SK-N-SH (cell line): ENCODE measurements around the gene CRYBG3. TPM values are rescaled to one million over a fixed set of nuclear protein-coding genes. Genes with fewer than 3 reads are reported as not detected.

Experiments used
- CTCF ChIA-PET: fragments of 300-600, 350-600 bp; formaldehyde crosslinking; extraction: SDS; loops from one replicate; lab custom pipeline; 2021; lab: Yijun Ruan, JAX
- POLR2A ChIA-PET: fragments of 350-600 bp; sonication (Branson Sonifier 250); formaldehyde crosslinking; extraction: SDS; loops from one replicate; lab custom pipeline; 2020; ENCODE audit warnings: antibody characterized with exemption, inconsistent platforms; lab: Yijun Ruan, JAX
- DNase-seq: peaks from one replicate; pipeline ENCODE4 v3.0.0; 2012
- H2AFZ ChIP-seq: fragments of 200-600 bp; sonication (generic); 2 replicates; pipeline ENCODE4 v1.8.1; 2016; ENCODE audit warnings: antibody characterized with exemption, mild to moderate bottlenecking, low read depth
- H3F3A ChIP-seq: fragments of 200-600 bp; sonication (generic); replicated peaks from 2 replicates; pipeline ENCODE3; 2016; ENCODE audit warnings: antibody characterized with exemption, mild to moderate bottlenecking; ENCODE audit not compliant: insufficient read depth
- H3K27ac ChIP-seq, 2 experiments: fragments of 200-500 bp in 1 of 2; fragments of 200-600 bp in 1 of 2; sonication (Bioruptor generic) in 1 of 2; sonication (generic), shearing (Covaris generic) in 1 of 2; 2 replicates each; pipeline versions ENCODE4 v1.5.1 to v1.6.1; 2014 to 2016; ENCODE audit warnings: low read depth in 2 of 2, inconsistent platforms in 1 of 2, low read length in 1 of 2, mild to moderate bottlenecking in 1 of 2, mixed read lengths in 1 of 2
- H3K27me3 ChIP-seq: fragments of 200-600 bp; sonication (generic), shearing (Covaris generic); 2 replicates; pipeline ENCODE4 v1.6.1; 2016; ENCODE audit warnings: mixed run types; ENCODE audit not compliant: insufficient read depth
- H3K36me3 ChIP-seq, 2 experiments: fragments of 200-500 bp in 1 of 2; fragments of 200-600 bp in 1 of 2; sonication (Bioruptor generic) in 1 of 2; sonication (generic) in 1 of 2; replicated peaks in 1 of 2; 2 replicates each; pipeline versions ENCODE3 to v1.5.1; 2014 to 2016; ENCODE audit warnings: low read length in 1 of 2, mild to moderate bottlenecking in 1 of 2; ENCODE audit not compliant: insufficient read depth in 2 of 2, control insufficient read depth in 1 of 2
- H3K4me1 ChIP-seq, 2 experiments: fragments of 200-500 bp in 1 of 2; fragments of 200-600 bp in 1 of 2; sonication (Bioruptor generic) in 1 of 2; sonication (generic), shearing (Covaris generic) in 1 of 2; 2 replicates each; pipeline versions ENCODE4 v1.5.1 to v1.6.1; 2014 to 2016; ENCODE audit warnings: low read depth in 1 of 2, low read length in 1 of 2, mixed run types in 1 of 2; ENCODE audit not compliant: insufficient read depth in 2 of 2, control insufficient read depth in 1 of 2
- H3K4me2 ChIP-seq: fragments of 200-600 bp; sonication (generic), shearing (Covaris generic); 2 replicates; pipeline ENCODE4 v1.6.1; 2017; ENCODE audit warnings: mixed run types
- H3K4me3 ChIP-seq, 2 experiments: fragments of 200-500 bp in 1 of 2; fragments of 200-600 bp in 1 of 2; sonication (Bioruptor generic) in 1 of 2; sonication (generic), shearing (Covaris generic) in 1 of 2; 2 replicates each; pipeline versions ENCODE4 v1.5.1 to v1.8.1; 2014 to 2016; ENCODE audit warnings: low read depth in 2 of 2, inconsistent platforms in 1 of 2, low read length in 1 of 2, mild to moderate bottlenecking in 1 of 2, mixed read lengths in 1 of 2, moderate library complexity in 1 of 2
- H3K79me2 ChIP-seq: fragments of 200-600 bp; sonication (generic); 2 replicates; pipeline ENCODE4 v1.8.1; 2017; ENCODE audit warnings: mild to moderate bottlenecking; ENCODE audit not compliant: insufficient read depth
- H3K9ac ChIP-seq: fragments of 200-600 bp; sonication (generic); 2 replicates; pipeline ENCODE4 v1.6.1; 2017; ENCODE audit warnings: mixed run types
- H3K9me2 ChIP-seq: fragments of 200-600 bp; sonication (generic); 2 replicates; pipeline ENCODE4 v1.6.1; 2017; ENCODE audit warnings: mixed run types
- H3K9me3 ChIP-seq: fragments of 200-600 bp; sonication (generic); 2 replicates; pipeline ENCODE4 v1.6.1; 2017; ENCODE audit warnings: mixed run types, mild to moderate bottlenecking, moderate library complexity
- H4K20me1 ChIP-seq: fragments of 200-600 bp; sonication (generic); 2 replicates; pipeline ENCODE4 v1.6.1; 2017; ENCODE audit warnings: mild to moderate bottlenecking, mixed run types; ENCODE audit not compliant: insufficient read depth
- CHD2 ChIP-seq: fragments of 150-350 bp; IDR thresholded peaks from 2 replicates; pipeline ENCODE4 v1.6.1; 2018; ENCODE audit warnings: low read length; ENCODE audit not compliant: partially characterized antibody
- EZH2phosphoT487 ChIP-seq: fragments of 200-600 bp; sonication (generic); IDR thresholded peaks from 2 replicates; pipeline ENCODE4 v1.6.1; 2017; ENCODE audit warnings: low read depth, mixed run types, mild to moderate bottlenecking, antibody characterized with exemption, moderate library complexity, borderline replicate concordance
- FOXM1 ChIP-seq: IDR thresholded peaks from 2 replicates; pipeline ENCODE4 v1.4.0; 2012; ENCODE audit warnings: low read depth, mild to moderate bottlenecking
- GABPA ChIP-seq: IDR thresholded peaks from 2 replicates; pipeline ENCODE4 v1.4.0; 2012; ENCODE audit warnings: low read depth, mild to moderate bottlenecking
- JUND ChIP-seq: IDR thresholded peaks from 2 replicates; pipeline ENCODE4 v1.4.0; 2012
- RAD21 ChIP-seq: IDR thresholded peaks from 2 replicates; pipeline ENCODE4 v1.6.1; 2012; ENCODE audit warnings: mild to moderate bottlenecking, low read length
- RCOR1 ChIP-seq: fragments of 150-350 bp; IDR thresholded peaks from 2 replicates; pipeline ENCODE4 v1.6.1; 2017; ENCODE audit warnings: antibody characterized with exemption, low read length
- RFX5 ChIP-seq: IDR thresholded peaks from 2 replicates; pipeline ENCODE4 v1.6.1; 2012; ENCODE audit warnings: mild to moderate bottlenecking, improper control_type of control experiment, low read length
- SIN3A ChIP-seq: IDR thresholded peaks from 2 replicates; pipeline ENCODE4 v1.6.1; 2012; ENCODE audit warnings: low read depth, mild to moderate bottlenecking, low read length, moderate library complexity, borderline replicate concordance
- SMC3 ChIP-seq: IDR thresholded peaks from 2 replicates; pipeline ENCODE4 v1.6.1; 2012; ENCODE audit warnings: low read depth, low read length, improper control_type of control experiment
- TAF1 ChIP-seq: IDR thresholded peaks from 2 replicates; pipeline ENCODE4 v1.6.1; 2012; ENCODE audit warnings: low read depth, mild to moderate bottlenecking, low read length, moderate library complexity, borderline replicate concordance
- TCF12 ChIP-seq: IDR thresholded peaks from 2 replicates; pipeline ENCODE4 v1.4.0; 2012
- YY1 ChIP-seq: IDR thresholded peaks from 2 replicates; pipeline ENCODE4 v1.4.0; 2012; ENCODE audit warnings: low read depth, mild to moderate bottlenecking
- WGBS: methylation state at CpG from one replicate; pipeline ENCODE4 v1.1.6; 2017; ENCODE audit warnings: low lambda C conversion rate; 5-methylcytosine and 5-hydroxymethylcytosine counted together
- polyA plus RNA-seq, 3 experiments: library from polyadenylated mRNA; depleted of rRNA; stranded (reverse); fragments of >200 nt; gene quantifications; 2 replicates each; pipeline ENCODE4 v1.2.3, GENCODE V29; 2012
- TF ChIP-seq, protein P1 (sequence below): fragments of 150-350 bp; IDR thresholded peaks from 2 replicates; pipeline ENCODE4 v1.6.1; 2017; ENCODE audit warnings: antibody characterized with exemption, low read length, low read depth, borderline replicate concordance
- TF ChIP-seq, protein P2 (sequence below): IDR thresholded peaks from 2 replicates; pipeline ENCODE4 v1.6.1; 2012; ENCODE audit warnings: mild to moderate bottlenecking, low read depth, low read length, moderate library complexity
- TF ChIP-seq, protein P3 (sequence below): IDR thresholded peaks from 2 replicates; pipeline ENCODE4 v1.4.0; 2012; ENCODE audit warnings: low read depth, borderline replicate concordance
- TF ChIP-seq, protein P4 (sequence below): fragments of 200-600 bp; sonication (generic); IDR thresholded peaks from 2 replicates; pipeline ENCODE4 v1.6.1; 2017; ENCODE audit warnings: antibody characterized with exemption, mild to moderate bottlenecking, moderate library complexity
- TF ChIP-seq, protein P5 (sequence below): IDR thresholded peaks from 2 replicates; pipeline ENCODE4 v1.4.0; 2012; ENCODE audit warnings: low read depth, borderline replicate concordance
- TF ChIP-seq, protein P6 (sequence below): IDR thresholded peaks from 2 replicates; pipeline ENCODE4; 2012
- TF ChIP-seq, protein P7 (sequence below): IDR thresholded peaks from 2 replicates; pipeline ENCODE4 v1.4.0; 2012; ENCODE audit warnings: low read depth

Gene CRYBG3
- polyA plus RNA-seq, 1 of the 3 experiments (the other 2 are of a cell fraction), result 2.4 TPM

DNA sequence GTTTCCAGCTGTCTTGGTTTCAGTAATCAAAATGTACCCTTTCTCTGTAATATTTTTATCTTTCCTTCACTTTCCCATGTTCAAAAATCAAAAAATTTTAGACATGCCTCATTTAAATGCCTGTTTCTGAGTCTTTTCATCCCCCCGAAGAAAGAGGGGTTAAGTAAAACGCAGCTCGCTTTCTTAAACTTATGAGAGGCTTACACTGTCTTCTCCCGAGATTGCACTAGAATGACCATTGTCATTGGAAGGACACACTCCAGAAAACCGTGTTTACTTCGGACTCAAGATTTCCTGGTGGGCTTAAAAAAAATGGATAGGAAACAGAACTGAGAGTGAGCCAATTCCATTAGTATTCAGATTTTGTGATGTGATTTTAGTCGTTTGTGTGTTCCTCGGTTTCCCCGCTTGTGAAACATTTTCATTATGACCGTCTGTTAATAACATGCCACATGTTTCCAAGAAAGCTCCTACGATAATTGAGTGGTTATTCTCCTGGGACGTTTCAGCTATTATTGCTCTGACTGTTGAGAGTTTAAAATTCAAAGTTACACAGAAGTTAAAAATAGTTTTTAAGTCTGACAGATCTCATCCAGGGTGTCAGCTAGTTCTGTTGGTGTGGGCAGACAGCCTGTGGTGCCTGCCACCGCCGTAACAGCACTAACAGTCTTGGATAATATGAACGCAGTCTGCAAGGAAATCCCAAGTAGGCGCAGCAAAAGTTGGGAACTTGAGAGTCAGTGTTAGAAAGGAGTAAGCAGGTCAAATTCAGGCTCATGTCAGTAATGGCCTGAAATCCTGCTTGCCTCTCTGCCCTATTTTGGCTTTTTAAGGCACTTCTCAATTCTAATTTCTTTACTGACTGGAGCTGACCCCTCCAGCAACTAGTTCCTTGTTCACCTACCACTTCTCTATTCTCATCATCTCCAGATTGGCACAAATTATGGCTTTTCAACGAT, 1.5 kb downstream of the CRYBG3 start:
- H3K79me2 ChIP-seq, result peaks cover 16% of the 10 kb centered on the region
- peak overlapping the region; percentile 83 for H3K9ac ChIP-seq
- peaks cover 5% of the 10 kb centered on the region; the same call in 1 of the 2 replicates for H3K27me3 ChIP-seq
- no peaks in the 10 kb centered on the region for H3K9me3 ChIP-seq
- peaks cover 3% of the 10 kb centered on the region for H3F3A ChIP-seq
- no peaks in the 10 kb centered on the region for H3K9me2 ChIP-seq
- peak overlapping the region; percentile 91 to 93 for H3K4me3 ChIP-seq
- ChIA-PET CTCF (interaction anchor here (0.8 to 5.0 kb wide), 9 partner anchors 10 to 200 kb away, joined by 3 to 34 read pairs (median 4); no protein-coding TSS in a partner anchor), POLR2A (no interaction called here)
- WGBS, result 80% methylated on average over 17 of the region's 17 CpGs
- no peaks in the 10 kb centered on the region for H3K36me3 ChIP-seq
- no peak overlapping the region for H3K27ac ChIP-seq
- no peaks in the 10 kb centered on the region for H4K20me1 ChIP-seq
- peak overlapping the region; percentile 99 for H2AFZ ChIP-seq
- peak overlapping the region; percentile 90 for H3K4me2 ChIP-seq
- TF ChIP-seq EZH2phosphoT487, result no peak
- no peak for TF ChIP-seq FOXM1
- TF ChIP-seq RFX5, result no peak
- TF ChIP-seq TCF12, result no peak
- TF ChIP-seq, protein P1, sequence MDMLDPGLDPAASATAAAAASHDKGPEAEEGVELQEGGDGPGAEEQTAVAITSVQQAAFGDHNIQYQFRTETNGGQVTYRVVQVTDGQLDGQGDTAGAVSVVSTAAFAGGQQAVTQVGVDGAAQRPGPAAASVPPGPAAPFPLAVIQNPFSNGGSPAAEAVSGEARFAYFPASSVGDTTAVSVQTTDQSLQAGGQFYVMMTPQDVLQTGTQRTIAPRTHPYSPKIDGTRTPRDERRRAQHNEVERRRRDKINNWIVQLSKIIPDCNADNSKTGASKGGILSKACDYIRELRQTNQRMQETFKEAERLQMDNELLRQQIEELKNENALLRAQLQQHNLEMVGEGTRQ, result no peak
- no peak for TF ChIP-seq RCOR1
- TF ChIP-seq JUND, result no peak
- no peak for TF ChIP-seq TAF1
- TF ChIP-seq, protein P2, sequence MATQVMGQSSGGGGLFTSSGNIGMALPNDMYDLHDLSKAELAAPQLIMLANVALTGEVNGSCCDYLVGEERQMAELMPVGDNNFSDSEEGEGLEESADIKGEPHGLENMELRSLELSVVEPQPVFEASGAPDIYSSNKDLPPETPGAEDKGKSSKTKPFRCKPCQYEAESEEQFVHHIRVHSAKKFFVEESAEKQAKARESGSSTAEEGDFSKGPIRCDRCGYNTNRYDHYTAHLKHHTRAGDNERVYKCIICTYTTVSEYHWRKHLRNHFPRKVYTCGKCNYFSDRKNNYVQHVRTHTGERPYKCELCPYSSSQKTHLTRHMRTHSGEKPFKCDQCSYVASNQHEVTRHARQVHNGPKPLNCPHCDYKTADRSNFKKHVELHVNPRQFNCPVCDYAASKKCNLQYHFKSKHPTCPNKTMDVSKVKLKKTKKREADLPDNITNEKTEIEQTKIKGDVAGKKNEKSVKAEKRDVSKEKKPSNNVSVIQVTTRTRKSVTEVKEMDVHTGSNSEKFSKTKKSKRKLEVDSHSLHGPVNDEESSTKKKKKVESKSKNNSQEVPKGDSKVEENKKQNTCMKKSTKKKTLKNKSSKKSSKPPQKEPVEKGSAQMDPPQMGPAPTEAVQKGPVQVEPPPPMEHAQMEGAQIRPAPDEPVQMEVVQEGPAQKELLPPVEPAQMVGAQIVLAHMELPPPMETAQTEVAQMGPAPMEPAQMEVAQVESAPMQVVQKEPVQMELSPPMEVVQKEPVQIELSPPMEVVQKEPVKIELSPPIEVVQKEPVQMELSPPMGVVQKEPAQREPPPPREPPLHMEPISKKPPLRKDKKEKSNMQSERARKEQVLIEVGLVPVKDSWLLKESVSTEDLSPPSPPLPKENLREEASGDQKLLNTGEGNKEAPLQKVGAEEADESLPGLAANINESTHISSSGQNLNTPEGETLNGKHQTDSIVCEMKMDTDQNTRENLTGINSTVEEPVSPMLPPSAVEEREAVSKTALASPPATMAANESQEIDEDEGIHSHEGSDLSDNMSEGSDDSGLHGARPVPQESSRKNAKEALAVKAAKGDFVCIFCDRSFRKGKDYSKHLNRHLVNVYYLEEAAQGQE, result no peak
- TF ChIP-seq, protein P3, sequence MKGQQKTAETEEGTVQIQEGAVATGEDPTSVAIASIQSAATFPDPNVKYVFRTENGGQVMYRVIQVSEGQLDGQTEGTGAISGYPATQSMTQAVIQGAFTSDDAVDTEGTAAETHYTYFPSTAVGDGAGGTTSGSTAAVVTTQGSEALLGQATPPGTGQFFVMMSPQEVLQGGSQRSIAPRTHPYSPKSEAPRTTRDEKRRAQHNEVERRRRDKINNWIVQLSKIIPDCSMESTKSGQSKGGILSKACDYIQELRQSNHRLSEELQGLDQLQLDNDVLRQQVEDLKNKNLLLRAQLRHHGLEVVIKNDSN, result no peak
- no peak for TF ChIP-seq CHD2
- TF ChIP-seq SMC3, result no peak
- TF ChIP-seq, protein P4, sequence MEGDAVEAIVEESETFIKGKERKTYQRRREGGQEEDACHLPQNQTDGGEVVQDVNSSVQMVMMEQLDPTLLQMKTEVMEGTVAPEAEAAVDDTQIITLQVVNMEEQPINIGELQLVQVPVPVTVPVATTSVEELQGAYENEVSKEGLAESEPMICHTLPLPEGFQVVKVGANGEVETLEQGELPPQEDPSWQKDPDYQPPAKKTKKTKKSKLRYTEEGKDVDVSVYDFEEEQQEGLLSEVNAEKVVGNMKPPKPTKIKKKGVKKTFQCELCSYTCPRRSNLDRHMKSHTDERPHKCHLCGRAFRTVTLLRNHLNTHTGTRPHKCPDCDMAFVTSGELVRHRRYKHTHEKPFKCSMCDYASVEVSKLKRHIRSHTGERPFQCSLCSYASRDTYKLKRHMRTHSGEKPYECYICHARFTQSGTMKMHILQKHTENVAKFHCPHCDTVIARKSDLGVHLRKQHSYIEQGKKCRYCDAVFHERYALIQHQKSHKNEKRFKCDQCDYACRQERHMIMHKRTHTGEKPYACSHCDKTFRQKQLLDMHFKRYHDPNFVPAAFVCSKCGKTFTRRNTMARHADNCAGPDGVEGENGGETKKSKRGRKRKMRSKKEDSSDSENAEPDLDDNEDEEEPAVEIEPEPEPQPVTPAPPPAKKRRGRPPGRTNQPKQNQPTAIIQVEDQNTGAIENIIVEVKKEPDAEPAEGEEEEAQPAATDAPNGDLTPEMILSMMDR, result no peak
- TF ChIP-seq, protein P5, sequence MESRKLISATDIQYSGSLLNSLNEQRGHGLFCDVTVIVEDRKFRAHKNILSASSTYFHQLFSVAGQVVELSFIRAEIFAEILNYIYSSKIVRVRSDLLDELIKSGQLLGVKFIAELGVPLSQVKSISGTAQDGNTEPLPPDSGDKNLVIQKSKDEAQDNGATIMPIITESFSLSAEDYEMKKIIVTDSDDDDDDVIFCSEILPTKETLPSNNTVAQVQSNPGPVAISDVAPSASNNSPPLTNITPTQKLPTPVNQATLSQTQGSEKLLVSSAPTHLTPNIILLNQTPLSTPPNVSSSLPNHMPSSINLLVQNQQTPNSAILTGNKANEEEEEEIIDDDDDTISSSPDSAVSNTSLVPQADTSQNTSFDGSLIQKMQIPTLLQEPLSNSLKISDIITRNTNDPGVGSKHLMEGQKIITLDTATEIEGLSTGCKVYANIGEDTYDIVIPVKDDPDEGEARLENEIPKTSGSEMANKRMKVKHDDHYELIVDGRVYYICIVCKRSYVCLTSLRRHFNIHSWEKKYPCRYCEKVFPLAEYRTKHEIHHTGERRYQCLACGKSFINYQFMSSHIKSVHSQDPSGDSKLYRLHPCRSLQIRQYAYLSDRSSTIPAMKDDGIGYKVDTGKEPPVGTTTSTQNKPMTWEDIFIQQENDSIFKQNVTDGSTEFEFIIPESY, result no peak
- TF ChIP-seq SIN3A, result no peak
- TF ChIP-seq GABPA, result no peak
- TF ChIP-seq YY1, result no peak
- TF ChIP-seq, protein P6, sequence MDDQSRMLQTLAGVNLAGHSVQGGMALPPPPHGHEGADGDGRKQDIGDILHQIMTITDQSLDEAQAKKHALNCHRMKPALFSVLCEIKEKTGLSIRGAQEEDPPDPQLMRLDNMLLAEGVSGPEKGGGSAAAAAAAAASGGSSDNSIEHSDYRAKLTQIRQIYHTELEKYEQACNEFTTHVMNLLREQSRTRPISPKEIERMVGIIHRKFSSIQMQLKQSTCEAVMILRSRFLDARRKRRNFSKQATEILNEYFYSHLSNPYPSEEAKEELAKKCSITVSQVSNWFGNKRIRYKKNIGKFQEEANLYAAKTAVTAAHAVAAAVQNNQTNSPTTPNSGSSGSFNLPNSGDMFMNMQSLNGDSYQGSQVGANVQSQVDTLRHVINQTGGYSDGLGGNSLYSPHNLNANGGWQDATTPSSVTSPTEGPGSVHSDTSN, result no peak
- TF ChIP-seq, protein P7, sequence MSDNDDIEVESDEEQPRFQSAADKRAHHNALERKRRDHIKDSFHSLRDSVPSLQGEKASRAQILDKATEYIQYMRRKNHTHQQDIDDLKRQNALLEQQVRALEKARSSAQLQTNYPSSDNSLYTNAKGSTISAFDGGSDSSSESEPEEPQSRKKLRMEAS, result no peak
- TF ChIP-seq RAD21, result no peak
- peaks cover 2 to 8% of the 10 kb centered on the region in 2 experiments; a peak in 2 of 4 replicates for H3K4me1 ChIP-seq
- no peak for DNase-seq
